Ishikawa (cell line): Measurements from ENCODE around the gene HTR2B.

Experiments
- CEBPB ChIP-seq: IDR thresholded peaks from 2 replicates; pipeline ENCODE4 v1.6.1; 2012
- CREB1 ChIP-seq: IDR thresholded peaks from 2 replicates; pipeline ENCODE4 v1.6.1; 2012; ENCODE audit warnings: low read depth
- REST ChIP-seq: IDR thresholded peaks from 2 replicates; pipeline ENCODE4 v1.6.1; 2012; ENCODE audit warnings: low read depth, mild to moderate bottlenecking
- TAF1 ChIP-seq: IDR thresholded peaks from 2 replicates; pipeline ENCODE4 v1.6.1; 2012; ENCODE audit warnings: low read depth, mild to moderate bottlenecking
- TCF12 ChIP-seq: IDR thresholded peaks from 2 replicates; pipeline ENCODE4 v1.6.1; 2012; ENCODE audit warnings: low read depth
- ZBTB7A ChIP-seq: IDR thresholded peaks from 2 replicates; pipeline ENCODE4 v1.6.1; 2012; ENCODE audit warnings: low read depth
- TF ChIP-seq, protein P1 (sequence below): IDR thresholded peaks from 2 replicates; pipeline ENCODE4 v1.6.1; 2012

GRCh38 chr2:231126123-231126522, 1.3 kb upstream of the HTR2B start:
- TF ChIP-seq CREB1 (no peak), ZBTB7A (no peak), REST (no peak), CEBPB (no peak), TAF1 (no peak), TCF12 (no peak)
- TF ChIP-seq, protein P1, sequence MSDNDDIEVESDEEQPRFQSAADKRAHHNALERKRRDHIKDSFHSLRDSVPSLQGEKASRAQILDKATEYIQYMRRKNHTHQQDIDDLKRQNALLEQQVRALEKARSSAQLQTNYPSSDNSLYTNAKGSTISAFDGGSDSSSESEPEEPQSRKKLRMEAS: no peak
